ENCODE results near the gene PITPNC1.

DNA sequence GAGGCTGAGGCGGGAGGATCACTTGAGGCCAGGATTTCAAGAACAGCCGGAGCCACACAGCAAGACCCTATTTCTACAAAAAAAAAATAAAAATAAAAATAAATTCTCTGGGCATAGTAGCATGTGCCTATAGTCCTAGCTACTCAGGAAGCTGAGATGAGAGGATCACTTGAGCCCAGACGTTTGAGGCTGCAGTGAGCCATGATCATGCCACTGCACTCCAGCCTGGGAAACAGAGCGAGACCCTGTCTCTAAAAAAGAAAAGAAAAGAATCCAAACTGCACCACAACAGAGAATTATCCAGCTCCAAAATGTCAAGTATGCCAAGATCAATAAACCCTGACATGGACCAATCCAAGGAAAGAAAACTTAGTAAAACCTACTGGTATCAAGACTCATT is 261.8 kb downstream of the PITPNC1 start:
- TF ChIP-seq, protein P1, sequence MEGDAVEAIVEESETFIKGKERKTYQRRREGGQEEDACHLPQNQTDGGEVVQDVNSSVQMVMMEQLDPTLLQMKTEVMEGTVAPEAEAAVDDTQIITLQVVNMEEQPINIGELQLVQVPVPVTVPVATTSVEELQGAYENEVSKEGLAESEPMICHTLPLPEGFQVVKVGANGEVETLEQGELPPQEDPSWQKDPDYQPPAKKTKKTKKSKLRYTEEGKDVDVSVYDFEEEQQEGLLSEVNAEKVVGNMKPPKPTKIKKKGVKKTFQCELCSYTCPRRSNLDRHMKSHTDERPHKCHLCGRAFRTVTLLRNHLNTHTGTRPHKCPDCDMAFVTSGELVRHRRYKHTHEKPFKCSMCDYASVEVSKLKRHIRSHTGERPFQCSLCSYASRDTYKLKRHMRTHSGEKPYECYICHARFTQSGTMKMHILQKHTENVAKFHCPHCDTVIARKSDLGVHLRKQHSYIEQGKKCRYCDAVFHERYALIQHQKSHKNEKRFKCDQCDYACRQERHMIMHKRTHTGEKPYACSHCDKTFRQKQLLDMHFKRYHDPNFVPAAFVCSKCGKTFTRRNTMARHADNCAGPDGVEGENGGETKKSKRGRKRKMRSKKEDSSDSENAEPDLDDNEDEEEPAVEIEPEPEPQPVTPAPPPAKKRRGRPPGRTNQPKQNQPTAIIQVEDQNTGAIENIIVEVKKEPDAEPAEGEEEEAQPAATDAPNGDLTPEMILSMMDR (IDR thresholded peaks at IDR 0.05), result no peak
- TF ChIP-seq EZH2 (IDR thresholded peaks at IDR 0.05; ENCODE audit: borderline replicate concordance, insufficient read depth, low read depth, low read length, poor library complexity, severe bottlenecking), result no peak
